Ishikawa (cell line): ENCODE data around the gene CBLL1.

ENCODE experiments used
- CEBPB ChIP-seq: IDR thresholded peaks from 2 replicates; pipeline ENCODE4 v1.6.1; 2012
- CREB1 ChIP-seq: IDR thresholded peaks from 2 replicates; pipeline ENCODE4 v1.6.1; 2012; ENCODE audit warnings: low read depth
- NFIC ChIP-seq: IDR thresholded peaks from 2 replicates; pipeline ENCODE4 v1.6.1; 2012
- RAD21 ChIP-seq: IDR thresholded peaks from 2 replicates; pipeline ENCODE4 v1.6.1; 2012; ENCODE audit warnings: low read depth
- REST ChIP-seq: IDR thresholded peaks from 2 replicates; pipeline ENCODE4 v1.6.1; 2012; ENCODE audit warnings: low read depth, mild to moderate bottlenecking
- TAF1 ChIP-seq: IDR thresholded peaks from 2 replicates; pipeline ENCODE4 v1.6.1; 2012; ENCODE audit warnings: low read depth, mild to moderate bottlenecking
- YY1 ChIP-seq: IDR thresholded peaks from 2 replicates; pipeline ENCODE4 v1.6.1; 2012; ENCODE audit warnings: low read depth
- ZBTB7A ChIP-seq: IDR thresholded peaks from 2 replicates; pipeline ENCODE4 v1.6.1; 2012; ENCODE audit warnings: low read depth
- TF ChIP-seq, protein P1 (sequence below): IDR thresholded peaks from 2 replicates; pipeline ENCODE4 v1.6.1; 2012

DNA sequence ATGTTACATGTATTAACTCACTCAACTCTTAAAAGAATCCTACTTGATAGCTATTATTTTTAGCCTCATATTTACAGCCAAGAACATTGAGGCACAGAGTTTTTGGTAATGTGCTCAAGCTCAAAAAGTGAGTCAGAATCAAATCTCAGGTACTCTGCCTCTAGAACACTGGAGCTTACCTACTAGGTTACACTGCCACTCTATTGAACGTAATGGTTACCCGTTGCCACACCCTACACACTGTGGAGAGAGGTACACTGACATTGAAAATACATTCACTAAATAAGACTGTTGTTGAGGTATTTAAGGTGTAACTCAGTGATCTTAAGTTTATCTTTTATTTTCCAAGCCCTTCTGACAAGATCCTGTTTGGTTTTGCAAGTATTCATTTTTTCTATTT, 41.2 kb downstream of the CBLL1 start:
- no peak for TF ChIP-seq CREB1
- TF ChIP-seq, protein P1, sequence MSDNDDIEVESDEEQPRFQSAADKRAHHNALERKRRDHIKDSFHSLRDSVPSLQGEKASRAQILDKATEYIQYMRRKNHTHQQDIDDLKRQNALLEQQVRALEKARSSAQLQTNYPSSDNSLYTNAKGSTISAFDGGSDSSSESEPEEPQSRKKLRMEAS, result no peak
- no peak for TF ChIP-seq RAD21
- no peak for TF ChIP-seq REST
- no peak for TF ChIP-seq YY1
- no peak for TF ChIP-seq ZBTB7A
- no peak for TF ChIP-seq TAF1
- no peak for TF ChIP-seq CEBPB
- TF ChIP-seq NFIC, result no peak
